GM19238 (cell line): ENCODE data around the gene CD44.

Experiments
- DNase-seq: peaks from one replicate; pipeline ENCODE4 v3.0.0; 2011; ENCODE audit warnings: low spot score; ENCODE audit not compliant: insufficient read length

The CD44 gene

DNA sequence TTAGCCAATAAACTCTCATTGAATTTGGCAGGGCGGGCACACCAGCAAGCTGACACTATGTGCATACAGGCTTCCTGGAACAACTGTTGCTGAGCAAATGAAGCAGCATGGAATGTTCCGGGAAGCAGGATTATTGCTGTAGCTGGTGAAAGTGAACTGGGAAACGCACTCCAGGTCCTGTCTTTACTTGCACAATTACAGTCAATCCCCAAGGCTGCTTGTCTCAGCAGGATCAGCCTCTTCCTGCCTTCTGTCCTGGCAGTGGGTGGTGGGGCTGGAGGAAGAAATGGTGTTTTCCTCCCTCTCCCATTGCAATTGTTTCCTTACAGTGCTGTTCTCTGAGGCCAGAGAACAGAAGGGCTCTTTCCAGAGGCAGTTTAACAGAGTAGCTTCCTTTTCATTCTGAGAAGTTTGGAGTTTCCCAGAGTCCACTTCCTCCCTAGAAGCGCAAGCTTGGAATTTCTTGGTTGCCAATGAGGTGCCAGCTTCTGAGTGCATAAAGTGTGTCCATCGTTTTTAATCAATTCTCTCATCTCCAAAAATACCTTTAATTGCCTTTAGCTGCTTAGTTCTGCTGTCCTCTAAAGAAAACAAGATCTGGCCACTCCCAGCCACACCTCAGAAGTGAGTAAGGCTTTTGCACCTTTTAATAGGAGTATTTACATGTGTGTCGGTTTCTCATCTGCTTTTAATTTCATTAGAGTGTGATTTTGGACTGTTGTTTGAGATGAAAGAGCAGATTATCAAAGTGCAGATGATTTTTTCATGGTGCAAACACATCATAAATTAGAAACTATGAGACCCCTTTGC, 19.9 kb downstream of the CD44 start:
- no peak for DNase-seq

DNA sequence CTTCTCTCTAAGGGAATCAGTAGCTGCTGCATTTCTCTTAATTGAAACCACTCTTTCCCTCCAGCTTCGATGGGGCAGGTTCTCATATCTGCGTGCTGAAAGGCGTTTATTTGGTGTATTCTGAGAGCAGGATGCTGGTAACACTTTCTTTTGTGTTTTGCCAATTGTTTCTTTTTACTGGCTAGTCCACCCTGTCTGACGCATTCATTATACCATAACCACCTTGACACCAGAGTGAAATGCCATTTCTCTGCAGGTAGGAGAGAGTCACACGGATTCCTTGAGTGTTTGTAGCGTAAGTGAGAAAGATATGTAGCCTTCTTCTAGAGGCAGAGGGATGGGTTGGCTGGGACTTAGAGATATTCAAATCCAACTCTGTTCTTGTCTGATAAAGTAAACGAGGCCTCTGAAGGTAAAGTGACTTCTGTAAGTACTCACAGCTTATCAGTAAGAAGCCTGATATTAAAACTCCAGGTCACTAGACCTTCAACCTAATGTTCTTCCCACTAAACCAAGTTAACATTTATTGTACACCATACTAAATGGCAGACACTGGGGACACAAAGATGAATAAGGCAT, 21.4 kb downstream of the CD44 start:
- no peak for DNase-seq

DNA sequence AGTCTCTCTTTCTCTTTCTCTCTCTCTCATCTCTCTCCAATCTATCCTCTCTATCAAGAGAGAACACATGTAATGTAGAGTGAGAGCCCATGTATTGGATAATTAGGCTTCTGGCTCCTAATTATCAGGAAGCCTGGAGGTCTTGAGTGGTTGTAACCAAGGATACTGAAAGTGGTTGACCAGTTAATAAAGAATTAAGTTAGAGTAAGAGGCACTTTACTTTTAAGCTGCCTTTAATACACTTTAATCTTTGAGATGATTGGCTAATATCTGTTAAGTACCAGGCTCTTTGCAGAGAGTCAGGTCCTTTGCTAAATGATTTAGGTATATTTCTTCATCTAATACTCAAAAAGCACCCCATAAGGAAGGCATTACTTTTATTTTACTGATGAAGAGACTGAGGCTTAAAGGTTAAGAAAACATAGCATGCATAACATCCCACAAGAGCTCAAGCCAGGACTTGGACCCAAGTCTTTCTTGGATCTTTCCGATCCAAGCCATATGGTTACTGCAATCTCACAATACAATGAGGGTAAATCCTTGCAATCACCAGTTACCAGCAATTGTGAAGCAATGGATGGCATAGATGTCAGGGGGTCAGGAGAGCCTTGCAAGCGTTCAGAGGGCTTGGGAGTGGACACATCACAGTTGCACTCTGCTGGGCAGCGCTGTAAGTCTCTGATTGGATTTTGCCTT, 22.1 kb downstream of the CD44 start:
- DNase-seq: no peak

DNA sequence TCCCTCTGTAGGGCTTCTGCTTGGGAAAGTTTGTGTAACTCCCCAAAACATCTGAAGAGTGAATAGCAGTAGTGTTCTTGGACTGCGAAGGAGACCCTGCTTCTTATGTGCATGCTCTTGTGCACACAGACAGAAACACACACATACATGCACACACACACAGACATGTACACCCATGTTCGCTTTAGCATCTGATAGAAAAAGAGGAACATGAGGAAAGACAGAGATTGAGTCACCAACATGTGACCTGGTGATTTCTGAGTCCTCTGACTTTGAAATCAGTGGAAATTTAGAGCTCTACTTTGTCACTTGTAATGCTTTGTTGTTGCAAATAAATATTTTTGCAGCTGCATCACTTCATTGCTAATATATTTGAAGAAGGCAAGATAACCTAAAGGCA, 23.8 kb downstream of the CD44 start:
- no peak for DNase-seq

DNA sequence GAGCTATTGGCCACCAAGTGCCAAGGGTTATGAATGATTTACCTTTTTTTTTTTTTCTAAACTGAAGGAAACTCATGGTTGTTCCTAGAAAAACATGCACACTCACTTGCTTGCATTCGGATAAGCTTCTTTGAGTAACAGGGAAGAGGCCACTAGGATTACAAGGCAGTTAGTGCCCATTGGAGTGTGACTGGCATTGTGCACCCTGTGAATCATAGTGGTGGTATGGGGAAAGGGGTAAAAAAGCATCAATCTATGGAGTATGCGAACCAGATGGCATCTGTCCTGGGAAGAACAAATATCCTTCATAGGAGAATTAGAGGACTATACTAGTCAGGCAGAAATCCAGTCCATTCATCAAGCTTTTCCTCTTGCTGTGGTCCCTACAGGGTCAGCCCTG, 24.2 kb downstream of the CD44 start:
- no peak for DNase-seq

DNA sequence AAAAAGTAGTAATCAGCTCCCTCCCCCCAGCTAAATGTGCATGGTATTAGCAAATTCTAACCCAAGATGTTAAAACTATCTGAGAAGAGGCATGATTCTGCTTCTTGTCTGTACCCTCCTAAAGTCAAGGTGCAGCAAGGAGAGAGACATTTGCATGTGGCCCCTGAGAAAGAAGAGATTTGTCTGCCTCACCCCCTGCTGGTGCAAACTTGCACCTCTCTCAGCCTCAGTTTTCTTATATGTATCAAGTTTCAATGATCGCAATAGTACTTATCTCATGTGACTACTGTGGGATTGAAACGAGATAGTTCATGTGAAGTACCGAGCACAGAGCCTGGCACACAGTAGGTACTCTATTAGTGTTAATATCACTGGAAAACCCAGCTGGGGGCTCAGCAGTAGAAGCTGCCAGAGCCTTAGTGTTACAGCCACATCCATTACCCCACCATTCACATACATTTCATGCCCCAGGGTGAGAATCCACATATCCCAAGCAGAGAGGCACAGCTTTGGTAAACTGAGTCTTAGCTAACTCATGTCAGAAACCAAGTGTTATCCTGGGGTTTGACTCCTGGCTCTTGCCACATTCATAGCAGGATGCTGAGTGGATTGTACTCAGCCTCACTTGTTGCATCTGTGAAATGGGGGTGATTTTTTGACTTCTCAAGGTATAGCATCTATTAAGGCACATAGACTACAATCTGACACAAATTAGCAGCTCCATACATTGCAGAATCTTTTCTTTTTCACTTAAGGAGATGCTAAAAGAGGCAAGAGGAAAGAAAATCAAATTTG, 24.9 kb downstream of the CD44 start:
- DNase-seq: no peak

DNA sequence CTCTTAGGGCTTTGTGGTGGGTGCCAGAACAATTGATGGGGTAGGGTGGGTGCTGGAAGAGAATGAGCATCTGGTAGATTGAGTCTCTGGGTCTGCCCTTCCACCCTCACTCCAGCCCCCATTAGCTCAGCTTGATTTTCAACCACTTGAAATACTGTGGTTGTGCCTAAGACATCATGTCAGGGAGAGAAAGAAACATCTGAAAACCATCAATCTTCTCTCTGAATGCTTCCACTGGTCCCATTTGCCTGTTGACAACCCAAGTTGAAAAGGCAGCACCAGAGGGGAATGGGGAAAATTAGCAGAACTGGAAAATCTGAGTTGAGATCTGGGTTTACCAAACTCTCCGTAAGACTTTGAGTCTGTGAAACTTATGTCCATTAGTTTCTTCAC, 26.1 kb downstream of the CD44 start:
- DNase-seq: no peak

DNA sequence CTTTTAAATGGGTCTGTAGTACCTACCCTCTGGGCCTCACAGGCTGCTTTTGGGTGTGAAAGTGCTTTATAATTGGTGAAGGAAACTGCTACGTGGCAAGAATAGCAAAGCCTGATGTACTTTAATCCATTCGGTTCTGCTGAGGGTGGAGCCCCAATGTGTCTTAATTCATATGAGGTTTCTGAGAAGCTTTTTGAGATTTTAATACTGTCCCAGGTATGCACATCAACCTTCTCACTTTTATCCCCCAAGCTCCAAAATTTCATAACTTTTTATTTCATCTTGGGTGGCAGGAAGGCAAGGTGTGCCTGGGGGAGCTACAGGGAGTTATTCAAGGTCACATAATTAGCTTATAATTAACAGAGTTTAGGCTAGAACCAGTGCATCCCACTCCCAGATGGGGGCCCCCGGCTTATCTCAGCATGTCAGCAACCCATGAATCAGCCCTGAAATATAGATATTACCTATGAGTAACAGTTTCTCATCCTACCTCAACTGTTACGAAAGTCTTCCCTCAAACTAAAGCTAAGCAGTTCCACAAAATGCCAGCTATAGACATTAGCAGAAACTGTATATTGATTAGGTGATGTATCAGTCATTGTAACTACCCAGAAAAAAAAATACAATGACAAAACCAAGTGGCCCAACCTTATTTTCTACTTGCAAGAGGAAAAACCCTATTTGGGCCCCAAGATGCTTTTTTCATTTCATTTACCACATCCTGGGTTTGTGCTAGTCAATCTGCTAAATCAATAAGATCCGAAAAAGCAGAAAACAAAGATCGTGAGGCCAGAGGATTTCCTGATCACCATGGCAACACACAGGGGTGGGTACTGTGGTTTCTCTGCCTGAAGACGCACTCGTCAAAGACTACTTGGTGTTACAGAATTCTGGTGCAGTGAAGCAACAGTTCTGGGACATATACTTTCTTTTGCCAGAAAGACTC, 26.7 kb downstream of the CD44 start:
- DNase-seq: peak; percentile 62

DNA sequence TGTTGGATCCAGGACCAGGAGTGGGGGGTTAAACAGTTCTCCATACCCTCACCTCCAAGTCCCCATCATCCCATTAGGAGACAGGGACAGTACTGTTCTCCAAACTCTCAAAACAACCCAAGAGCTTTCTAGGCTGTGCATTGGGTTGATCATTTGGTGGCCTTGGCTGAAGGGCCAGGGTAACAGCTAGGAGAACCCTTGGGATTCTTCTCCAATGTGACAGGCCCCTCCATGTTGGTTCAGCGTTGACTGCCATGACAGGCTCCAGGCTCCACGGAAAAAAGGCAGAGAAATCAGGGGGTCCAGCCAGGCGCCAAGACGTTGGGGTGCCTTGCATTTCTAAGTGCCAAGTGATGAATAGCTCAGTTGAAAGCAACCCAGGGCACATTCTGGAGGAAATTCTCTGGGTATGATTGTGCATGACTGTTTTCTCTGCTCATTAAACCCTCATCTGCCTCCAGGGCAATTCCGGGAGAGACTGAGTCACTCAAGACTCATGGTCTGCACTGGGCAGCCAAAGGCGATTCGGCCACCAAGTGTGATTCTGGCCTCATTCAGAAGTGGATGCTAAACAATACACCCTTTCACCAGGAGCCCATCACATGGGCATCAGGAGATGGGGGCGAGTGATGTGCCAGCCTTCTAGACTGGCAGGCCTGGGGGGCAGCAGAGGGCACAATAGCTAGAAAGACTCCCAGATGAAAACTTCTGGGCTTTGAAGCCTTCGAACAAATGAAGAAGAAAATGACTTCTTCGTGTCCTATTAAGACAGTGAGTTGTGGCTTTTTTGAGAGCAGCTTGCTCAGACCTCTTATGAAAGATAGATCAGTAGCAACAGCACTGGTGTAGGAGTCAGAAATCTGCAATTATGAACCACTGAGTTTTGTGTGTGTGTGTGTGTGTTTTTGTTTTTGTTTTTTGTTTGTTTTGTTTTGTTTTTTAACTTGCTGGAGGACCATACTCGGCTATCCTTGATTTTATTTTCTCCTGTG, 27.7 kb downstream of the CD44 start:
- no peak for DNase-seq

DNA sequence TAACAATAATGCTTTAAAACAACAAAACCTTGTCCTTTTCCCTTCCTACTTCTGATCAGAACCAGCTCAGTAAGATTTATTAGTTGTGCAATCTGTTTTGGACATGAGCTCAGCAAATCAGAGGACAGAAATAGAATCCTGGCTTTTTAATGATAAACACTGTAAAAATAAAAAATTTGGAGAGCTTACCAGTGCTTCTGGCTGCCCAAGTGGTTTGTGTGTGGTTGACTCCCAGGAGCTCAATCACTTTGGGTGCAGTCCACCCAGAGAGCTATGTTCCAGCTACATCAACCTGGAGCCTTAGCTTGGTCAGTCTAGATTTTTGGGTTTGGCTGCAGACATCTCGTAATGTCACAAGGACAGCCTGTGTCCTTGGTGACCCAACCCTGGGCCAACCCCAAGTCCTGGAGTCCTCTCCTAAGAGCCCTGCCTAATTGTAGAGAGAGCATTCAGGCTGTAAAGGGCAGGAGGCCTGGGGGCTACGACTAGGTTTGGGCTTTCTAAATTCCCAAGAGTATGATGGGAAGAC, 28.5 kb downstream of the CD44 start:
- no peak for DNase-seq

DNA sequence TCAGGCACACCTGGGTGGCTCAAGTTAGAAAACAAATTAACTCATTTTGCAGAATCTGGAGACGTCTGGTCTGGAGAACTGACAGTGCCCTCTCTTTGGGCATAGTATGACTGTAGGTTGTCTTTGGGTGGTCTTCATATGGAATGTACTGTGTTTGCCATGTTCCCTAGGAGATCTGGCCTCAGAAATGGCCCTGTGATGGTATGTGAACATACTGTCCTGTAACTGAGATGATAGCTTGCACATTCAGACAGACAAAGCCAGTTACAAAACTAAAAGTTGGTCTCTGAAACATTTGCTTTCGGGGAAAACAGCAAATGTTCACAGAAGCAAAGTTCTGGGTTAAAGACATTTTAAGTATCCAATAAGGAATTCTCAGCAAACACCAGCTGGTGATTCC, 29.7 kb downstream of the CD44 start:
- no peak for DNase-seq

DNA sequence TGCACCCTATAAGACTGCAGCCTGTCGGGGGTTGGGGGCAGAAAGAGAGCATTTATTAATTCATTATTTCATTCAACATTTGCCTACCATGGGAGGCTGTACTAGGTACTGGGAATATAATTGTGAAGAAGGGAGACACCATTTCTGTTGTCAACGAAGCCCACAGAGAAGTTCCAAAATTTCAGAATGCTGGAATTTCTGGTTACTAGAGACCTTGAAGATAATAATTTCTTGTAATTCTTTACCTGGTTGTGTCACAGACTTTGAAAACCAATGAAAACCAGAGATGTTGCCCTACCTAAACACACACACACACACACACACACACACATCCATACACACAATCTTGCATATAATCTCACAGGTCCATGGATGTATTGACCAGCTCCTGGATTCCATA, 30.1 kb downstream of the CD44 start:
- DNase-seq: no peak

DNA sequence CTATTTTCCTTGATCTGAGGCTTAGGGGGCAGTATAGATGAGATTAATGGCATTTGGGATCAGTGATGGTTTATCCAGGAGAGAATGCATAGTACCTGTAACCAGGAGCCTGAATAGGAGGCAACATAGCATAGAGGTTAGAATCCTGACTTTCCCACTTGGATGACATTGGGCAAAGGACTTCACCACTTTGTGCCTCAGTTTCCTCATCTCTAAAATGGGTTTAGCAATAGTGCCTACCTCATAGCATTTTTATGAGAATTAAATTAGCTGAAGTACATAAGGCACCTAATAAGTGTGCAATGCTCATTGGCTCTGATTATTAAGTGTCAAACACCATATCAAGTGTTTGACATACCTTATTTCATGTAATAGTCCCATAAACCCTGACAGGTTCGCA, 30.8 kb downstream of the CD44 start:
- no peak for DNase-seq

DNA sequence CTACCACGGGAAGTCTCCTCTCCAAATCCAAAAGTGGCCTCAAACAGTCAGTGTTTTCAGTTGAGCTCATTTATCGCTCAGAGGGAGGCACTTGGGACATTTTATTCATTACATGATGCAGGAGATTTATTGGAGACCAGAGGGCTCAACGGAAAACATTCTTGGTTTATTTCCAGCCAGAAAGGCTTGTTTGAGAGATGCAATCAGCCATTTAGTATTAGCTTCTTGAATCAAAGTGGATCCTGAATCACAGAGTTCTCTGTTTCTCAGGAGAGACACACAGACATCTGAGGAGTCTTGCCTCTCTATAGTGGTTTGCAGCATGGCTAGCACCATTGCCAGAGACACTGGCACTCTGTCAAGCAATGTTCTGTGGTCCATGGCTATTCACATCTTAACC, 31.5 kb downstream of the CD44 start:
- no peak for DNase-seq

DNA sequence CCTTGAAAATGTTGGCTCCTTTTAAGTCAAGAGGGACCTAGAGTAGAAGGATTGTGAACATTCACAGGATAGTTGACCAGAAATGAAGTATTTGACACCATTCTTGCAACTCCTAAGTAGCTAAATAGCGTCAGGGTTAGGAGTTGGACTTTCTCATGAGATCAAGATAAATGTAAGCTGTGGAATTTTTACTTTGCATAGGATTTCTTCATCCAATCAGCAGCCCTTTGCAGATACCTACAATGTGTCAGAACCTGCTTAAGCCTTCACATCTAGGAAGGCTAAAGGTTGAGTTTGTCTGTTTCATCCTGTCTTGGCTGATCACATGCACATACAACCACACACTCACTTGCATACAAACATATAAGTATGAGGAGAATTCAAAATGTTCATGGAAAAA, 32.3 kb downstream of the CD44 start:
- DNase-seq: no peak

DNA sequence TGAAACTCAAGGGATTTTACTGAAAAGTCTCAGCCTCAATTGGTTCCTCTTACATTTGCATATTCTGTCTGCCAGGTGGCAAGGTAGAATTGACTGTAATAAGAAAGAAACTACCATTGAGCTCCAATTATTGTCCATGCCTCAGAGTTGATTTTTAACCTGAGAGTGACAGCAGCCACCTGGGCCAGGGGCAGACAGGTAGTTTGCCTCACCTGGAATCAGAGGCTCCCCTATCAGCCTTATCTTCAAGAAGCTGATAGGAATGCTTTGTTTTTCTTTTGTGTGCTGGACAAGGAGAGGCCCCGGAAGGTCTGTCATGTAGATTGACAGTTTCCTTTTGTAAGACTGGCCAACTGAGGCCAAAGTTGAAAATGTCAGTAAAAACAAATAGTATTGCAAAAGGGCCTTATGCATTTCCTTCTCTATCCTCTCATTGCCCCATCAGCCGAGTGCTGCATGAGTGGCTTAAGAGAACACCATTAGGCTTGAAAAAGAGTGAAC, 34.1 kb downstream of the CD44 start:
- DNase-seq: no peak

DNA sequence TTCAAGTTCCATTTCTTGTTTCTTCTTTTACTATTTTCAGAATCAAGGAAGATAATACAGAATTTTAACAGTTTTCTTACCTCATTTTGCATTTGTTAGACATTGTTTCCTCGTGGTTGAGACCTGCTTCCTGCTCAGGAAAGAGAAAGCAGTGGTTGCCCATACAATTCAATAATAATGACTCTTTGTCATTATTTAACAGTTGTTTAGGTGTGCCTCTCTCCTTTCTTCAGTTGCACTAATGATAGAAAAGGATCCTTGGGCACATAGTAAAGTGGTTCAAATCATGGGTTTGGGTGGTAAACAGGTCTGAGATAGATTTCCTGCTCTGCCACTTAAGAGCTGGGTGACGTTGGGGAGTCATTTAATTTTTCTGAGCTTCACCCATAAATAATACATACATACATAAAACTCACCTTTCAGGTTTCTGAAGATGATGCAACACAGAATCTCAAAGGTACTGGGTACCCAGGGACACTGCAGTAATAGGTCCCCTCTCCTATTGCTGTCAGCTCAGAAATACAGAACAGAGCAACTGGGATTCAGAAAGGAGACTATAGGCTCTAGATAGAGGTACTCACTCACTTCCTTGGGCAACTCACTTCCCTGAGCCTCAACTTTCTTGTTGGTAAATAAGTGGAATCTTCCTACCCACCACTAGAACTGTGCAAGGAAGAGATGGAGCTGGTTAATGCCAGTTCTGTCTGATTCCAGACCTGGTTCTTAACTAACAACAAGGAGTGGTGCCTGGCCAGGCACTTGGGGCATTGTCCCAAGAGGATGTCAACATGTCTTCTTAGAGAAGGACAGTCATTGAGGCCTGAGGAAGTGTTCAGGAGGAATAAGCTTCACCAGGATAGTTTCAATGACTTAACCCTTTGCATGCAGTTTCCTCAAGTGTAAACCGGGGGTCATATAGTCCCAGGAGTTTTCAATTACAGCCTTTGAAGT, 34.9 kb downstream of the CD44 start:
- no peak for DNase-seq

DNA sequence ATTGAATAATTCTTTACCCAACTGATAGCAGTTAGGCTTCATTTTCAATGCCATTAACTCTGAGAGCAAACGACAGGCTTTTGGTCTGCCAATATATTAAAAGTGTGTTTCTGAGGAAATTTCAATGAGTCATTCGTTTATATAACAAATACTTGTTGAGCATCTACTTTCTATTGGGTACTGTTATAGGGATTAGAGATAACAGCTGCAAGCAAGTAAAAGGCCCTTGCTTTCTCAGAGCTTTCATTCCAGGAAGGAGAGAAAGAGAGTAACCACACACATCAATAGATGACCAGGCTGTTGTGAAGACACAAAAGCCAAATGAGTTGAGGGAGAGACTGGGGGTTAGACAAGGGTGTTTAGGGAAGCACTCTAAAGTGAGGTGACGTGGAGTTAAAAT, 35.7 kb downstream of the CD44 start:
- no peak for DNase-seq
